AG04449 (cell line): ENCODE results near the gene NCK1.

Experiments
- CTCF ChIA-PET: fragments of 350-600 bp; formaldehyde crosslinking; extraction: SDS; loops from one replicate; lab custom pipeline; 2021; ENCODE audit warnings: antibody characterized with exemption; lab: Yijun Ruan, JAX
- POLR2A ChIA-PET: fragments of 400-600, 350-600 bp; formaldehyde crosslinking; extraction: SDS; loops from one replicate; lab custom pipeline; 2020; ENCODE audit warnings: antibody characterized with exemption, inconsistent platforms; lab: Yijun Ruan, JAX
- DNase-seq: peaks from one replicate; pipeline ENCODE4 v3.0.0-alpha.2; 2010; ENCODE audit warnings: low read depth, low spot score
- H3K4me3 ChIP-seq: 2 replicates; pipeline ENCODE4 v1.5.1; 2011; ENCODE audit warnings: low read depth, mild to moderate bottlenecking, control low read depth, low read length
- TF ChIP-seq, protein P1 (sequence below): IDR thresholded peaks from one replicate; pipeline ENCODE4 v1.5.1; 2011; ENCODE audit warnings: mild to moderate bottlenecking, moderate library complexity, low read length, control low read depth, inconsistent platforms; ENCODE audit not compliant: insufficient read depth; ENCODE audit errors: missing control alignments

The NCK1 gene

DNA sequence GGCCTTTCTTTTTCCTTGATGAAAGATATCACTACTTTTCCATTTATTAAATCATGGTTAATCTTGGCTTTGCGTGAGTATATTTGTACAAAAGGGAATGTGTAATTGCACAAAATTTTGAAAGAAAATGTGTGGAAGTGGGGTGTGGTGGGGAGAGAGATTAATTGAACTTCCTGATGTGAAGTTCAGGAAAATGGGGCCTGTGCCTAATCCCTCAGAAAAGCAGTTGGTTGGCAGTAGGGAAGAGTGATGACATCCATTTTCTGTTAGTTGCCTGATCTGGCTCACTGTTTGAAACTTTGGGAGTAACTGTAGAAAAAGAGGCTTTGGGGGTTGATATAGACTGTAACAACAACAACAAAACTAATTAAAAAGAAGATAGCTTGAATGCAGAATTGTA lies 85.0 kb downstream of the NCK1 start:
- no peak for DNase-seq
- TF ChIP-seq, protein P1, sequence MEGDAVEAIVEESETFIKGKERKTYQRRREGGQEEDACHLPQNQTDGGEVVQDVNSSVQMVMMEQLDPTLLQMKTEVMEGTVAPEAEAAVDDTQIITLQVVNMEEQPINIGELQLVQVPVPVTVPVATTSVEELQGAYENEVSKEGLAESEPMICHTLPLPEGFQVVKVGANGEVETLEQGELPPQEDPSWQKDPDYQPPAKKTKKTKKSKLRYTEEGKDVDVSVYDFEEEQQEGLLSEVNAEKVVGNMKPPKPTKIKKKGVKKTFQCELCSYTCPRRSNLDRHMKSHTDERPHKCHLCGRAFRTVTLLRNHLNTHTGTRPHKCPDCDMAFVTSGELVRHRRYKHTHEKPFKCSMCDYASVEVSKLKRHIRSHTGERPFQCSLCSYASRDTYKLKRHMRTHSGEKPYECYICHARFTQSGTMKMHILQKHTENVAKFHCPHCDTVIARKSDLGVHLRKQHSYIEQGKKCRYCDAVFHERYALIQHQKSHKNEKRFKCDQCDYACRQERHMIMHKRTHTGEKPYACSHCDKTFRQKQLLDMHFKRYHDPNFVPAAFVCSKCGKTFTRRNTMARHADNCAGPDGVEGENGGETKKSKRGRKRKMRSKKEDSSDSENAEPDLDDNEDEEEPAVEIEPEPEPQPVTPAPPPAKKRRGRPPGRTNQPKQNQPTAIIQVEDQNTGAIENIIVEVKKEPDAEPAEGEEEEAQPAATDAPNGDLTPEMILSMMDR: no peak
- CTCF ChIA-PET: interaction anchor here (1.2 to 2.4 kb wide), 2 partner anchors 10 to 153 kb away, joined by 4 to 11 read pairs; partner anchors contain the start of gene IL20RB
- H3K4me3 ChIP-seq: no peak overlapping the region
- POLR2A ChIA-PET: no interaction called here

DNA sequence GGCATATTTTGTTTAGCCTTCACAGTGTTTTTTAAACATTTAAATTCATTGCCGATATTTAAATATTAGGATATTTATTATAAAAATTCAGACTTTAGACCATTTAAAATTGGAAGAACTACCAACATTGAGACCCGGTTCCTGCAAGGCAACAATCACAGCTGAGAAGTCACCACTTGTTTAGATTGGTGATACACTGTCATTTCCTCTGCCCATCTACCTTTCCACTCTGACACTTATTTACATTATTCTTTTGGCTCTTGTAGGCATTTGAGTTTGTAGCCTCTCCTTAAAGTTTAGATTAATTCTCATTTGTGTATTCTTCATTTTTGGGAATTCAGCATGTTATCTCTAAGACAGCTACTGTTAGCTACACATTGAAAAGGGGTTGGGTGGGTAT lies 85.5 kb downstream of the NCK1 start:
- H3K4me3 ChIP-seq: no peak overlapping the region
- ChIA-PET CTCF (interaction anchor here (1.0 to 6.4 kb wide), 4 partner anchors 10 to 154 kb away, joined by 3 to 53 read pairs (median 8); partner anchors contain the start of gene IL20RB), POLR2A (no interaction called here)
- TF ChIP-seq, protein P1: no peak
- DNase-seq: no peak

DNA sequence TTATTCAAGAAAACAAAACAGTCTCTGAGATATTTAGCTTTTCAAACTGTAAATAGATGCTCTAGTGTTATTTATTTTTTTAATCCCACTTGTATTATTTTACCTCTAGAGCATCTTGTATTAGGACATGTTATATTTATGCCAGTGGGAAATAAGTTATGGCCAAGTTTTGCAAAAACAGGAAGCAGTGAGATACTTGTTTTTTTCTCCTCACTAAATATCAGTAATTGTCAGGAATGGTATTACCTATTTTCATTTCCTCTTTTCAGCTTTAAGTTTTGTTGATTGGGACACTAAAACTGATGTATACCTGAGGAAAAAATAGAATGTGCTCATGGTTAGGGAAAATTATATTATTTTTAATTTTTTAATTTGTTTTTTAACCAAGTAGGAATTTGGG lies 87.1 kb downstream of the NCK1 start:
- ChIA-PET POLR2A (no interaction called here), CTCF (interaction anchor here (2.4 to 6.4 kb wide), 2 partner anchors 8 to 65 kb away, joined by 11 to 53 read pairs; partner anchors contain the start of gene IL20RB)
- TF ChIP-seq, protein P1: no peak
- no peak overlapping the region for H3K4me3 ChIP-seq
- DNase-seq: no peak

DNA sequence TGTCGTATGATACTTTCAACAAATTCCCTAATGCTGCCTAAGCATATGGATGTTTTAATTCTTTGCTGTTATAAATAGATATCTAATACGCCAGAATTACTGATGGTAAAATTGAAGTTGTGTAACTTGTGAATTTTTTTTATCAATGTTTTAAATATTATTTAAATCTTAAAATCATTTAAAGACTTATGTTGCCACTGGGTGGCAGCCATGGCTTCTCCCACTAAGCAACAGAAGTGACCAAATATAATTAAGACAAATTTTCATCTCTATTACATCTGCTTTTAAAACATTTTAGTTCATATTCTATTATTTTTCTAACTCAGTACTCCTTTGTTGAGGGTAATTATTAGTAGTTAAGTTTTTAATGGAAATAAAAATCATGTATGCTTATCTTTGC lies 87.7 kb downstream of the NCK1 start:
- POLR2A ChIA-PET: no interaction called here
- no peak overlapping the region for H3K4me3 ChIP-seq
- CTCF ChIA-PET: interaction anchor here (1.0 to 6.4 kb wide), 2 partner anchors 9 to 64 kb away, joined by 4 to 53 read pairs; no protein-coding TSS in a partner anchor
- TF ChIP-seq, protein P1: no peak
- DNase-seq: no peak

DNA sequence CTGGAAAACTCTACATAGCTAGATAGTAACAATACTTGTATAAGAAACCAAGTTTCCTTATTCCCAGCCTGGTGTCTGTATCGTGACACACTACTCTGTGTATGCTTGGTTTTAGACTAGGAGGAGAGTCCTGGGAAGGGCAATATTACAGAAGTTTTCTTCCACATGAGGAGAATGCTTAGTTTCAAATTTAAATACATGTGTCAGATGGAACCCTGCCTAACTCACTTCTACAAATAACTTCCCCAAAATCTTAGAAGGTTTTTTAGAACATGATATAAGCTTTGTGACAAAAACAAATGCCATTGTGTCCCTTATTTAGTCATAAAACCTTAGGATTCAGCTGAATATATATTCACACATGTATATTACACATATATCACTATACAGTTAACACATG lies 88.6 kb downstream of the NCK1 start:
- no peak for DNase-seq
- POLR2A ChIA-PET: no interaction called here
- TF ChIP-seq, protein P1: no peak
- no peak overlapping the region for H3K4me3 ChIP-seq
- CTCF ChIA-PET: interaction anchor here (0.8 to 6.4 kb wide), 6 partner anchors 8 to 63 kb away, joined by 3 to 53 read pairs (median 4); no protein-coding TSS in a partner anchor

DNA sequence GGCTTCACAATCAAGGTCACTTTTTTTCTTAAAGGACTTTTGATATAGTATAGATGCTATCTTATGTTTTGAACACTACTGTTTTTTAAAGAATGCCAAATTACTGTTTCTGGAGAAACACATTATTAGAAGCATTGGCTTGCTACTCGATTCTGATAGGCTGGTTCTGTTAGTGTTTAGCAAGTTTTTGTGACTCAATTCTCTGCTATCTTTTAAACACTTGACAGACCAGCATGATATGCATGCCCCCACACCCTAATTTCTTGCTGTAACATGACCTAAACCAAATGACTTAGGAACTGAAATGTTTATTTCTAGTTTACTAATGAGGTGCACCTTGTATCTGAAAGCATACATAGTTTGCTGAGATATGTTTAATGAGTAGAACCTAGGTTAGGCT lies 90.3 kb downstream of the NCK1 start:
- DNase-seq: no peak
- TF ChIP-seq, protein P1: no peak
- ChIA-PET POLR2A (no interaction called here), CTCF (interaction anchor here (6.4 kb wide), 1 partner anchor 61 kb away, joined by 53 read pairs; no protein-coding TSS in a partner anchor)
- no peak overlapping the region for H3K4me3 ChIP-seq
